GM12892 (cell line): ENCODE measurements around the gene IGDCC3.
"Not testable (repeated sequence)": the region's sequence is repeated elsewhere in the genome, so short reads cannot be mapped to it uniquely, and the experiment has no call there.

ENCODE experiments used
- POLR2A ChIP-seq: IDR thresholded peaks from 2 replicates; pipeline ENCODE4 v1.6.1; 2011; ENCODE audit warnings: low read depth, low read length, control low read depth
- POLR2AphosphoS5 ChIP-seq: IDR thresholded peaks from 2 replicates; pipeline ENCODE4 v1.6.1; 2011; ENCODE audit warnings: low read depth, low read length, control low read depth
- TAF1 ChIP-seq: IDR thresholded peaks from 2 replicates; pipeline ENCODE4 v1.6.1; 2011; ENCODE audit warnings: low read depth, mild to moderate bottlenecking, control low read depth, low read length, borderline replicate concordance

DNA sequence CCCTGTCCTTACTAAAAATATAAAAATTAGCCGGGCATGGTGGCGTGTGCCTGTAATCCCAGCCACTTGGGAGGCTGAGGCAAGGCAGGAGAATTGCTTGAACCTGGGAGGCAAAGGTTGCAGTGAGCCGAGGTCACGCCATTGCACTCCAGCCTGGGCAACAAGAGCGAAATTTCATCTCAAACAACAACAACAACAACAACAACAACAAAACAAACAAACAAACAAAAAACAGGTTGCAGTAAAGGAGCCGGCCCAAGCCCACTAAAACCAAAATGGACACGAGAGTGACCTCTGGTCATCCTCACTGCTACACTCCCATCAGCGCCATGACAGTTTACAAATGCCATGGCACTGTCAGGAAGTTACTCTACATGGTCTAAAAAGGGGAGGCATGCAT is 30.0 kb downstream of the IGDCC3 start:
- TF ChIP-seq POLR2AphosphoS5, POLR2A, TAF1: not testable (repeated sequence)
